ENCODE results near the gene ACP7.

DNA sequence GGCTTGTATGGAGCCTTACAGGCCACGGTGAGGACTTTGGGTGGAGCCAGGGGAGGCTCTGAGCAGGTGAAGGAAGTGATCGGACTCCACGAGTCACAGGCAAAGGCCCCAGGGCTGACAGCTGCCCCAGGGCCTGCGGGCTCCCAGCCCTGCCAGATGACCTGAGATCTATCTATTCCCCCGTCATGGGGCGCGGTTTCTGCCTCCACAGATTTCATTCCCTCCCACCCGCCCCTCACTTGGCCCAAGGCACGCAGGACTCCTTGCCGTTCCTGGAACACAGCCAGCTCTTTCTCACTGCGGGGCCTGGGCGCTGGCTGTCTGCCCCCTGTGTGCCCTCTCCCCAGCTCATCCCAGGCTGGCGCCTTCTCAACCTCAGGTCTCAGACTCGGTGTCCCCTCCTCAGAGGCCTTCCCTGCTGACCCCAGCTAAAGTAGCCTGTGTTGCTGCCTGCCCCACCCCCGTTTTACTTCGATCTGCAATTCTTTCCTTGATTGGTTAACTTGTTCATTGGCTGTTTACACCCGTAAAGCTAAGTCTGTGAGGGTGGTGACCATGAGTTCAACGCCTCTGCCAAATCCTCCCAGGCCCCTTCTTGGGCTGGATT, 27.5 kb downstream of the ACP7 start:
- TF ChIP-seq CHD2 (IDR thresholded peaks at IDR 0.05; ENCODE audit: low read length, partially characterized antibody) (no peak), NRF1 (IDR thresholded peaks at IDR 0.05; ENCODE audit: low read depth, low read length) (no peak), POLR2AphosphoS5 (IDR thresholded peaks at IDR 0.05; ENCODE audit: low read depth, low read length) (no peak), GABPA (IDR thresholded peaks at IDR 0.05; ENCODE audit: low read depth) (no peak), RAD21 (IDR thresholded peaks at IDR 0.05; ENCODE audit: low read length) (no peak), SMC3 (IDR thresholded peaks at IDR 0.05; ENCODE audit: low read depth, low read length) (no peak), TEAD4 (IDR thresholded peaks at IDR 0.05; ENCODE audit: borderline replicate concordance, insufficient read depth) (no peak), TCF12 (IDR thresholded peaks at IDR 0.05) (no peak), GATA2 (CRISPR knock-in tag; IDR thresholded peaks at IDR 0.05) (no peak), MXI1 (IDR thresholded peaks at IDR 0.05; ENCODE audit: low read depth, low read length) (no peak)
- TF ChIP-seq, protein P1, sequence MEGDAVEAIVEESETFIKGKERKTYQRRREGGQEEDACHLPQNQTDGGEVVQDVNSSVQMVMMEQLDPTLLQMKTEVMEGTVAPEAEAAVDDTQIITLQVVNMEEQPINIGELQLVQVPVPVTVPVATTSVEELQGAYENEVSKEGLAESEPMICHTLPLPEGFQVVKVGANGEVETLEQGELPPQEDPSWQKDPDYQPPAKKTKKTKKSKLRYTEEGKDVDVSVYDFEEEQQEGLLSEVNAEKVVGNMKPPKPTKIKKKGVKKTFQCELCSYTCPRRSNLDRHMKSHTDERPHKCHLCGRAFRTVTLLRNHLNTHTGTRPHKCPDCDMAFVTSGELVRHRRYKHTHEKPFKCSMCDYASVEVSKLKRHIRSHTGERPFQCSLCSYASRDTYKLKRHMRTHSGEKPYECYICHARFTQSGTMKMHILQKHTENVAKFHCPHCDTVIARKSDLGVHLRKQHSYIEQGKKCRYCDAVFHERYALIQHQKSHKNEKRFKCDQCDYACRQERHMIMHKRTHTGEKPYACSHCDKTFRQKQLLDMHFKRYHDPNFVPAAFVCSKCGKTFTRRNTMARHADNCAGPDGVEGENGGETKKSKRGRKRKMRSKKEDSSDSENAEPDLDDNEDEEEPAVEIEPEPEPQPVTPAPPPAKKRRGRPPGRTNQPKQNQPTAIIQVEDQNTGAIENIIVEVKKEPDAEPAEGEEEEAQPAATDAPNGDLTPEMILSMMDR (IDR thresholded peaks at IDR 0.05), result no peak
- TF ChIP-seq, protein P2, sequence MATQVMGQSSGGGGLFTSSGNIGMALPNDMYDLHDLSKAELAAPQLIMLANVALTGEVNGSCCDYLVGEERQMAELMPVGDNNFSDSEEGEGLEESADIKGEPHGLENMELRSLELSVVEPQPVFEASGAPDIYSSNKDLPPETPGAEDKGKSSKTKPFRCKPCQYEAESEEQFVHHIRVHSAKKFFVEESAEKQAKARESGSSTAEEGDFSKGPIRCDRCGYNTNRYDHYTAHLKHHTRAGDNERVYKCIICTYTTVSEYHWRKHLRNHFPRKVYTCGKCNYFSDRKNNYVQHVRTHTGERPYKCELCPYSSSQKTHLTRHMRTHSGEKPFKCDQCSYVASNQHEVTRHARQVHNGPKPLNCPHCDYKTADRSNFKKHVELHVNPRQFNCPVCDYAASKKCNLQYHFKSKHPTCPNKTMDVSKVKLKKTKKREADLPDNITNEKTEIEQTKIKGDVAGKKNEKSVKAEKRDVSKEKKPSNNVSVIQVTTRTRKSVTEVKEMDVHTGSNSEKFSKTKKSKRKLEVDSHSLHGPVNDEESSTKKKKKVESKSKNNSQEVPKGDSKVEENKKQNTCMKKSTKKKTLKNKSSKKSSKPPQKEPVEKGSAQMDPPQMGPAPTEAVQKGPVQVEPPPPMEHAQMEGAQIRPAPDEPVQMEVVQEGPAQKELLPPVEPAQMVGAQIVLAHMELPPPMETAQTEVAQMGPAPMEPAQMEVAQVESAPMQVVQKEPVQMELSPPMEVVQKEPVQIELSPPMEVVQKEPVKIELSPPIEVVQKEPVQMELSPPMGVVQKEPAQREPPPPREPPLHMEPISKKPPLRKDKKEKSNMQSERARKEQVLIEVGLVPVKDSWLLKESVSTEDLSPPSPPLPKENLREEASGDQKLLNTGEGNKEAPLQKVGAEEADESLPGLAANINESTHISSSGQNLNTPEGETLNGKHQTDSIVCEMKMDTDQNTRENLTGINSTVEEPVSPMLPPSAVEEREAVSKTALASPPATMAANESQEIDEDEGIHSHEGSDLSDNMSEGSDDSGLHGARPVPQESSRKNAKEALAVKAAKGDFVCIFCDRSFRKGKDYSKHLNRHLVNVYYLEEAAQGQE (IDR thresholded peaks at IDR 0.05; ENCODE audit: low read depth, low read length), result no peak
- TF ChIP-seq, protein P3, sequence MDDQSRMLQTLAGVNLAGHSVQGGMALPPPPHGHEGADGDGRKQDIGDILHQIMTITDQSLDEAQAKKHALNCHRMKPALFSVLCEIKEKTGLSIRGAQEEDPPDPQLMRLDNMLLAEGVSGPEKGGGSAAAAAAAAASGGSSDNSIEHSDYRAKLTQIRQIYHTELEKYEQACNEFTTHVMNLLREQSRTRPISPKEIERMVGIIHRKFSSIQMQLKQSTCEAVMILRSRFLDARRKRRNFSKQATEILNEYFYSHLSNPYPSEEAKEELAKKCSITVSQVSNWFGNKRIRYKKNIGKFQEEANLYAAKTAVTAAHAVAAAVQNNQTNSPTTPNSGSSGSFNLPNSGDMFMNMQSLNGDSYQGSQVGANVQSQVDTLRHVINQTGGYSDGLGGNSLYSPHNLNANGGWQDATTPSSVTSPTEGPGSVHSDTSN (IDR thresholded peaks at IDR 0.05), result no peak
